IMR-90 (cell line): ENCODE results near the gene LETM1. TPM values are rescaled to one million over a fixed set of nuclear protein-coding genes. Genes with fewer than 3 reads are reported as not detected.
A peak's percentile ranks its signal among the peaks of the same experiment; 100 is the strongest.

Experiments
- ATAC-seq: fragments of 200-7000 bp; cut with Tn5 transposase; 2 replicates; pipeline ENCODE4 v1.9.1; 2020; ENCODE audit warnings: low read depth, mild to moderate bottlenecking, moderate library complexity
- BruUV-seq: library from RNA; stranded (reverse); fragments of 400-500 nt; replicated peaks from 2 replicates; lab custom pipeline; 2021; lab: Mats Ljungman, UMichigan
- CTCF ChIA-PET: fragments of 300-600 bp; formaldehyde crosslinking; extraction: SDS; loops from one replicate; lab custom pipeline; 2021; ENCODE audit warnings: antibody characterized with exemption; lab: Yijun Ruan, JAX
- POLR2A ChIA-PET: fragments of 300-600 bp; sonication (Branson Sonifier 250); formaldehyde crosslinking; loops from one replicate; lab custom pipeline; 2022; ENCODE audit warnings: antibody characterized with exemption; ENCODE audit not compliant: unreplicated experiment; lab: Charles Lee
- DNase-seq: peaks from one replicate; pipeline ENCODE4 v3.0.0; 2013
- H2AFZ ChIP-seq: replicated peaks from 2 replicates; pipeline ENCODE3; 2013; ENCODE audit warnings: low read length, mild to moderate bottlenecking; ENCODE audit not compliant: poor library complexity
- H2AK5ac ChIP-seq: 2 replicates; pipeline ENCODE4 v1.6.1; 2013; ENCODE audit warnings: low read depth, low read length, inconsistent platforms
- H2AK9ac ChIP-seq: replicated peaks from 2 replicates; pipeline ENCODE3; 2013; ENCODE audit warnings: mild to moderate bottlenecking, low read depth, low read length, moderate library complexity; ENCODE audit not compliant: poor library complexity
- H2BK120ac ChIP-seq: 2 replicates; pipeline ENCODE4 v1.6.1; 2013; ENCODE audit warnings: low read depth, low read length, inconsistent platforms
- H2BK15ac ChIP-seq: 3 replicates; pipeline ENCODE4 v1.6.1; 2013; ENCODE audit warnings: low read depth, low read length, inconsistent platforms
- H2BK20ac ChIP-seq: 2 replicates; pipeline ENCODE4 v1.6.1; 2013; ENCODE audit warnings: low read depth, mild to moderate bottlenecking, inconsistent platforms, low read length, moderate library complexity
- H2BK5ac ChIP-seq: 2 replicates; pipeline ENCODE4 v1.6.1; 2013; ENCODE audit warnings: mild to moderate bottlenecking, low read depth, low read length, inconsistent platforms; ENCODE audit not compliant: poor library complexity, severe bottlenecking
- H3K14ac ChIP-seq: replicated peaks from 2 replicates; pipeline ENCODE4 v1.6.1; 2013; ENCODE audit warnings: low read depth, low read length, inconsistent platforms
- H3K18ac ChIP-seq: 2 replicates; pipeline ENCODE4 v1.6.1; 2013; ENCODE audit warnings: low read depth, low read length, control low read depth
- H3K23ac ChIP-seq: 2 replicates; pipeline ENCODE4 v1.6.1; 2013; ENCODE audit warnings: low read depth, low read length, inconsistent platforms
- H3K27ac ChIP-seq: 2 replicates; pipeline ENCODE4 v1.5.1; 2013; ENCODE audit warnings: mild to moderate bottlenecking, control low read depth, low read length; ENCODE audit not compliant: insufficient read depth
- H3K27me3 ChIP-seq: 2 replicates; pipeline ENCODE4 v1.6.1; 2013; ENCODE audit warnings: low read length; ENCODE audit not compliant: control insufficient read depth, insufficient read depth
- H3K36me3 ChIP-seq: 2 replicates; pipeline ENCODE4 v1.6.1; 2013; ENCODE audit warnings: low read length, mixed read lengths; ENCODE audit not compliant: control insufficient read depth, insufficient read depth
- H3K4ac ChIP-seq: 2 replicates; pipeline ENCODE4 v1.6.1; 2013; ENCODE audit warnings: low read depth, low read length, inconsistent platforms
- H3K4me1 ChIP-seq: 2 replicates; pipeline ENCODE4 v1.6.1; 2013; ENCODE audit warnings: low read length, mixed read lengths; ENCODE audit not compliant: control insufficient read depth, insufficient read depth
- H3K4me2 ChIP-seq: 2 replicates; pipeline ENCODE4 v1.6.1; 2013; ENCODE audit warnings: low read depth, mild to moderate bottlenecking, control low read depth, low read length, moderate library complexity
- H3K4me3 ChIP-seq: 2 replicates; pipeline ENCODE4 v1.5.1; 2013; ENCODE audit warnings: low read depth, mild to moderate bottlenecking, control low read depth, low read length, moderate library complexity; ENCODE audit not compliant: insufficient read depth
- H3K56ac ChIP-seq: 2 replicates; pipeline ENCODE4 v1.6.1; 2013; ENCODE audit warnings: low read length, inconsistent platforms; ENCODE audit not compliant: insufficient read depth; ENCODE audit errors: extremely low read depth
- H3K79me1 ChIP-seq, 2 experiments: 2 replicates each; pipeline ENCODE4 v1.6.1; 2013; ENCODE audit warnings: low read length in 2 of 2, inconsistent platforms in 1 of 2, low read depth in 1 of 2
- H3K9ac ChIP-seq: 2 replicates; pipeline ENCODE4 v1.6.1; 2013; ENCODE audit warnings: low read depth, low read length, control low read depth
- H3K9me1 ChIP-seq: 2 replicates; pipeline ENCODE4 v1.6.1; 2013; ENCODE audit warnings: low read length, inconsistent platforms; ENCODE audit not compliant: insufficient read depth
- H3K9me3 ChIP-seq: 2 replicates; pipeline ENCODE4 v1.6.1; 2013; ENCODE audit warnings: low read length; ENCODE audit not compliant: control insufficient read depth, insufficient read depth
- H4K20me1 ChIP-seq: 2 replicates; pipeline ENCODE4 v1.6.1; 2013; ENCODE audit warnings: low read length, inconsistent platforms; ENCODE audit not compliant: insufficient read depth
- H4K5ac ChIP-seq: 2 replicates; pipeline ENCODE4 v1.6.1; 2013; ENCODE audit warnings: mild to moderate bottlenecking, low read depth, low read length, control low read depth
- H4K8ac ChIP-seq, 2 experiments: 2 replicates each; pipeline ENCODE4 v1.6.1; 2013; ENCODE audit warnings: low read depth in 2 of 2, low read length in 2 of 2, control low read depth in 1 of 2, inconsistent platforms in 1 of 2
- H4K91ac ChIP-seq: 2 replicates; pipeline ENCODE4 v1.6.1; 2013; ENCODE audit warnings: low read depth, low read length, inconsistent platforms; ENCODE audit not compliant: insufficient read depth
- MAFK ChIP-seq: IDR thresholded peaks from 2 replicates; pipeline ENCODE4 v1.6.1; 2012; ENCODE audit warnings: low read depth, low read length, improper control_type of control experiment
- WGBS, 2 experiments: methylation state at CpG; one replicate each; pipeline versions ENCODE4 v1.1.5 to v1.1.7; 2013; ENCODE audit warnings: missing lambda C conversion rate in 2 of 2; ENCODE audit not compliant: insufficient read length in 1 of 2; ENCODE audit errors: extremely low coverage in 2 of 2; 5-methylcytosine and 5-hydroxymethylcytosine counted together
- dilution Hi-C: fragments of 300-500 bp; cut with HindIII; formaldehyde crosslinking; loops from one replicate; pipeline ENCODE4 v1.14.3; 2018; ENCODE audit warnings: low sequenced_read_pairs; ENCODE audit not compliant: unreplicated experiment
- in situ Hi-C: fragments of 300-500 bp; cut with MboI; formaldehyde crosslinking; loops from 3 replicates; pipeline ENCODE4 v1.14.3; 2019; ENCODE audit warnings: low sequenced_read_pairs, inconsistent platforms, mixed read lengths
- intact Hi-C: fragments of 100-400 bp; cut with micrococcal nuclease; formaldehyde crosslinking; loops from 2 replicates; pipeline ENCODE4 v1.10.0; 2022
- polyA plus RNA-seq, 3 experiments: library from polyadenylated mRNA; depleted of rRNA; stranded (reverse); fragments of >200 nt; gene quantifications; 2 replicates each; pipeline ENCODE4 v1.2.3, GENCODE V29; 2012; ENCODE audit warnings: low replicate concordance in 1 of 3
- total RNA-seq: library from RNA; depleted of rRNA; stranded (reverse); fragments of >200 nt; gene quantifications from 2 replicates; pipeline ENCODE4 v1.2.3, GENCODE V29; 2012

LETM1 gene
- total and polyA plus RNA-seq, 2 of the 4 experiments (the other 2 are of a cell fraction) = 25.0 to 49.3 TPM

DNA sequence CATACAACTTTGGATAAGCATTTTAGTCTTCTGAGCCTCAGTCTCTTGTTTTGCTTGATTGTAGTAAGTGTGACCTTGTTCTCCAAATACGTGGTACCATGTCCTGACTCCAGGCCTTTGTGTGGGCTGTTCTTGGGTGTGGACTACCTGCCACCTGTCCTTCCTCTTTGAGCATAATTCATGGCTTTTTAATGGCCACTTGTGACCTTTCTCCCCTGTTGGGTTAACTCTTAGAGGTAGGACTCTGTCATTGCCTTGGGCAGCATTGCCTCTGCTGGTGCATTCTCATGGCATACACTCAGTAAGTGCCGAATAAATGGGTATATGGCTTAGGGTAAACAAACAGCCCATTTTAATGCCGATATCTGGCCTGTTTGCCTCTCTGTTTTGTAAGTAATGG lies 18.2 kb upstream of the LETM1 start:
- H3K27me3 ChIP-seq = no peaks in the 10 kb centered on the region
- H2AK9ac ChIP-seq = no peak overlapping the region
- no peak overlapping the region for H3K27ac ChIP-seq
- peaks cover 0 to 36% of the 10 kb centered on the region in 2 experiments; a peak in 2 of 4 replicates for H3K79me1 ChIP-seq
- in situ Hi-C loops = no loop called here
- dilution Hi-C loops = no loop called here
- ChIA-PET CTCF (no interaction called here), POLR2A (no interaction called here)
- intact Hi-C loops = no loop called here
- peaks cover 22% of the 10 kb centered on the region for H3K4me1 ChIP-seq
- peak overlapping the region; percentile 93; the same call in 1 of the 2 replicates for H3K4me2 ChIP-seq
- H2BK20ac ChIP-seq = no peak overlapping the region
- peak overlapping the region; percentile 74; the same call in 1 of the 2 replicates for H2AK5ac ChIP-seq
- H3K4ac ChIP-seq = peak overlapping the region; percentile 60
- no peak overlapping the region for H2BK15ac ChIP-seq
- peak overlapping the region; percentile 17; the same call in 1 of the 2 replicates for H3K14ac ChIP-seq
- peaks cover 19% of the 10 kb centered on the region for H3K9me1 ChIP-seq
- H3K36me3 ChIP-seq = no peaks in the 10 kb centered on the region
- peak overlapping the region; percentile 2; the same call in 1 of the 2 replicates for H4K91ac ChIP-seq
- H3K56ac ChIP-seq = no peak overlapping the region
- no TSS peak for BruUV-seq
- peak overlapping the region in 1 of 2 experiments; percentile 67; a peak in 2 of 4 replicates for H4K8ac ChIP-seq
- H2BK120ac ChIP-seq = 0 out of 2 replicates have a peak overlapping the region, but pooled peaks have one; percentile 28
- no peak overlapping the region for H2AFZ ChIP-seq
- no peak for TF ChIP-seq MAFK
- ATAC-seq (no peak), DNase-seq (no peak)
- H2BK5ac ChIP-seq = peak overlapping the region; percentile 93
- peaks cover 40% of the 10 kb centered on the region for H4K20me1 ChIP-seq
- no peaks in the 10 kb centered on the region for H3K9me3 ChIP-seq
- no peak overlapping the region for H3K9ac ChIP-seq
- H3K18ac ChIP-seq = no peak overlapping the region
- H3K23ac ChIP-seq = peak overlapping the region; percentile 79; the same call in 1 of the 2 replicates
- H4K5ac ChIP-seq = peak overlapping the region; percentile 67; the same call in 1 of the 2 replicates
- WGBS, 2 experiments = no CpG with 5 or more reads among the region's 3 CpGs
- H3K4me3 ChIP-seq = no peak overlapping the region
